HG02938 (cell line): ENCODE results near the gene SPON2.
A peak's percentile ranks its signal among the peaks of the same experiment; 100 is the strongest.

Source experiments
- ATAC-seq: cut with Tn5 transposase; IDR thresholded peaks from one replicate; pipeline ENCODE4 v1.9.1; 2021; ENCODE audit warnings: mild to moderate bottlenecking, moderate library complexity; ENCODE audit not compliant: unreplicated experiment

The SPON2 gene

GRCh38 chr4:1195109-1195671 lies 22.8 kb upstream of the SPON2 start:
- ATAC-seq, result no peak

DNA sequence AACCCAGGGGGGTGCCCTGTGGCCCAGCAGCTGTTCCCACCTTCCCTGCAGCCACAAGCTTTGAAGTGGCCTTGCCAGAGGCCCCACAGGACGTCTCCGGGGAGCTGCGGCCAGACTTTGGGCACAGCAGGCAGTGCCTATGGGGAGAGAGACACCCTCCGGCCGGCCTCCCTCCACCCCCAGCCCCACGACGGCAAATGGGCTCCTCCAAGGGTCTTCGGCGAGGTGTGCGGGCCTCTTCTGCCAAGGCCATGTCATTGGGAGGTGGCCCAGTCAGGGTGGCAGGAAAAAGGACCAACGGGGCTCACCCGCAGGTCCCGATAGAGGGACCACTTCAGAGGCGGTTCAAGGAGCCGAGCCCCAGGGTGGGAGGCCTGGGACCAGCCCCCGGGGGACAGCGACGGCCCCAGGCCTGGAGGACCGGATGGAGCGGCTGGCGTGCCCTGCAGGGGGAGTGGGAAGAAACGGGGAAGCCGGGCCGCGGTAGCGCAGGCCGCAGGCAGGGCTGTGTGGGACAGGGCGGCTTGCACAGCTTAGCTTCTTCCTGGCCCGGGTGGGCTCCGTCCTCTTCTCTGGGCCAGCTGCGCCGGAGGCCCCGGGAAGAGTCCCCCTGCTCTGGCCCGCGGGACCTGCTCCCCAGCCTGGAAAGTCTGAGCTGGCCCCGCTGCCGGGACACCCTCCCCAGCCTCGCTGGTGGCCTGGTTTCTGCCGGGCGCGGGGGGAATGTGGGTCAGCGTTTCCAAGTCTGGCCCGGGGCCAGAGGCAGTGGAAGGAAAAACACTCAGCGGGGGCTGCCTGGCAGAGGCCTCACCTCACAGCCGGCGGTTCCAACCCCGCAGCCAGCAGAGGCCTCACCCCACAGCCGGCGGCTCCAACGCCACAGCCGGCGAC lies 21.9 kb upstream of the SPON2 start:
- no peak for ATAC-seq

GRCh38 chr4:1193206-1194009 lies 21.0 kb upstream of the SPON2 start:
- ATAC-seq, result no peak

DNA sequence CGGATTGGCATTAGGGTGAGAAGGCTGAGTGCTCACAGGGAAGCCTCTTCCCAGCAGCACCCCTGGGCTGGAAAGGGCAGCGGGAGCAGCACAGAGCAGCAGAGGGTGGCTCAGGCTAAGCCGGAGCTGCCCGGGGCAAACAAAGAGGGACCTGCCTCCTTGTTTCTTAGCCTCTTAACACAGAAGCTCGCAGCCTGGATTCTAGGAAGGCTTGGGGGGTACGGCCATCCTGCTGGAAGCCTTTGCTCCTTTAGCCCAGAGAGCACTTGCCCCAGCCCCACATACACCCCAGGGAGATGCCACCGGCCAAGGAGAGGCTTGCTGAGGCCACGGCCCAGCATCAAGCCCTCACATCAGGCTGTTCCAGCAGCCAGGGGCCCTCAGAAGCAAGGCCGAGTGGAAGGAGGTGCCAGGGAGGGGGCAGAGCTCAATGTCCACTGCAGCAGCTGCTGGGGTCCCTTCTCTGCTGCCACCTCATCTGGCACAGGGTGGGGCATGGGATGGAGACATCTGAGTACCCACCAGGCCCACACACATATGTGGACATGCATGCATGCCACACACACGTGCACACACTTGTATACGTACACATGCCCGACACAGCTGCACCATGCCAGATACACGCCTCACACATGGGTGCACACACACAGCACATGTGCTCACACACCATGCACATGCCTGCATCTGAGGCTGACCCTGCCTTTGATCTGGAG lies 20.3 kb upstream of the SPON2 start:
- ATAC-seq, result no peak

- no peak for ATAC-seq
Observed at GRCh38 chr4:1192091-1192492, 19.7 kb upstream of the SPON2 start.

DNA sequence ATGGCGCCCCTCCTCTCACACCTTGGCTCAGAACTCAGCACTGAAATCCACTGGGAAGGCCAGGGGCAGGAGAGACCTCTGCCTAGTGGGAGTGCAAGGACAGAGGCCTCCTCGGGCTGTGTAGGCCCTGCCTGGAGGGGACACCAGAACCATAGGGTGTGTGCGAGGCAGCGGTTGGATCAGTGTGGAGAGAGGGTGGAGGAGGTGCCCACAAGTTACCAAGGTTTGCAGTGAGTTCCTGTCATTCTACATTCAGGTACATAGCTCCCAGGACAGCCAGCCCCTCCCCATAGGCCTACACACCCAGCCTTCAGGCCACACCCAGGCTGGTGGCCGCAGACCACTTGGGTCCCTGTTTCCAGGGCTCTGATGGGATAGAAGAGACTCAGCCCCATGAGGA lies 19.2 kb upstream of the SPON2 start:
- no peak for ATAC-seq

GRCh38 chr4:1187182-1187581 lies 14.8 kb upstream of the SPON2 start:
- no peak for ATAC-seq

GRCh38 chr4:1183985-1184773 lies 11.8 kb upstream of the SPON2 start:
- peak; percentile 69 for ATAC-seq

GRCh38 chr4:1182313-1182712 lies 9.9 kb upstream of the SPON2 start:
- ATAC-seq, result no peak

DNA sequence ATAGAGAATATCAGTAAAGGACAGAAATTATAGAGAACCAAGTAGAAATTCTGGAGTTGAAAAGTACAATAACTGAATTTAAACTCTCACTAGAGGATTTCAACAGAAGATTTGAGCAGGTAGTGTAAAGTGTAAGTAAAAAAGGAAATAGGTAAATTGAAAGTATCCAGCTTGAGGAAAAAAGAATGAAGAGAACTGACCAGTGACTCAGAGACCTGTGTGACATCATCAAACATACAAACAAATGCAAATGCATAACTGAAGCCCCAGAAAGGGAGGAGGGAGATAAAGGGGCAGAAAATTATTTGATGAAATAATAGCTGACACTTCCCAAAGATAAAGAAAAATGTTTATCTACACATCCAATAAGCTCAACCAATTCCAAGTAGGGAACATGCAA lies 8.3 kb upstream of the SPON2 start:
- no peak for ATAC-seq

GRCh38 chr4:1179976-1180375 lies 7.6 kb upstream of the SPON2 start:
- no peak for ATAC-seq

DNA sequence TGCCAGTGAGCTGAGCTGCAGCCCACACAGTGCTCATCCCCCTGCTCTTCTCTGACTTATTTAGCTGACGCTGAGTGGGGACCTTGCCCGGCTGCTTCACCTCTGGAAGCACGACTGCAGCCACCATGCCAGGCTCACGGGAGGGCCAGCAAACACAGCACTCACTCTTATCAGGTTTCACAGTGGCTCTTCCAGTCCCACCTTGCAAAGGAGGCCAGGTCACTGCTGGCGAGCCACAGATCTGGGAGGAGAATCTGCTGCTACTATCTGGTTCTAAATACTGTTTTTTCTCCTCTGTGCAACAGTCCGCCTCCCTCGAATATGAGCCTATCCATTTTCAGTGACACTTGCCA lies 6.7 kb upstream of the SPON2 start:
- no peak for ATAC-seq

DNA sequence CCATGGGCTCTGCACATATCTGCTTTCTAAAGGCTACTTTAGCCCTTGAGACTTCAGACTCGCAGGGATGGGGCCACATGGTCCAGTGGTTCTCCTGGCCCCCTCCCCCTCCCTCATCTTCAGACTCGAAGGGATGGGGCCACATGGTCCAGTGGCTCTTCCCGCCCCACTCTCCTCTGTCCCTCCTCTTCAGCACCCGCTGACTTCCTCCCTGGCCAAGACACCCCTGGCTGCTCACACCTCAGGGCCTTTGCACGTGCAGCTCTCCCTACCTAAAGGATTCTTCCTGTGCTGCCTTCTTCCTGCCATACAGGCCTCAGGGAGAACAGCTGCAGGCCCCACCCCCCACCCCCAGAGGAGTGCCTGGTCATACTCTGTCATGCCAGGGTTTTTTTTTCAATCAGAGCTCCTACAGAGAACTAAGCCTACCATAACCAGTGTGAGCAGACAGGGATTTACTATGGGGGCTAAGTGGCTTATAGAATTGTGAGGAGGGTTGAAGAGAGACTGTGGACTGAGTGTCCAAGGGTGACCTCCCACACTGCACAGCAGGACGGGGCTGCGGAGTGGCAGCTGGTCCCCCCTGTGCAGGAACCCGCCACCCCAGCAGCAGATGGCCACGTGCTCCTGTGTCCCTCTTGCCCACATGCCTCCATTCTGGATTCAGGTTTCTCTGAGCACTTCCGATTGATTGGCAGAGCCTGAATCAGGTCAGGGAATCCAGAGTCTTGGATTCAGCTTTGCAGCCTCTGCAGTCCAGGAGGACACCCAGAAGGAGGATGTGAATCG lies 6.1 kb upstream of the SPON2 start:
- no peak for ATAC-seq

DNA sequence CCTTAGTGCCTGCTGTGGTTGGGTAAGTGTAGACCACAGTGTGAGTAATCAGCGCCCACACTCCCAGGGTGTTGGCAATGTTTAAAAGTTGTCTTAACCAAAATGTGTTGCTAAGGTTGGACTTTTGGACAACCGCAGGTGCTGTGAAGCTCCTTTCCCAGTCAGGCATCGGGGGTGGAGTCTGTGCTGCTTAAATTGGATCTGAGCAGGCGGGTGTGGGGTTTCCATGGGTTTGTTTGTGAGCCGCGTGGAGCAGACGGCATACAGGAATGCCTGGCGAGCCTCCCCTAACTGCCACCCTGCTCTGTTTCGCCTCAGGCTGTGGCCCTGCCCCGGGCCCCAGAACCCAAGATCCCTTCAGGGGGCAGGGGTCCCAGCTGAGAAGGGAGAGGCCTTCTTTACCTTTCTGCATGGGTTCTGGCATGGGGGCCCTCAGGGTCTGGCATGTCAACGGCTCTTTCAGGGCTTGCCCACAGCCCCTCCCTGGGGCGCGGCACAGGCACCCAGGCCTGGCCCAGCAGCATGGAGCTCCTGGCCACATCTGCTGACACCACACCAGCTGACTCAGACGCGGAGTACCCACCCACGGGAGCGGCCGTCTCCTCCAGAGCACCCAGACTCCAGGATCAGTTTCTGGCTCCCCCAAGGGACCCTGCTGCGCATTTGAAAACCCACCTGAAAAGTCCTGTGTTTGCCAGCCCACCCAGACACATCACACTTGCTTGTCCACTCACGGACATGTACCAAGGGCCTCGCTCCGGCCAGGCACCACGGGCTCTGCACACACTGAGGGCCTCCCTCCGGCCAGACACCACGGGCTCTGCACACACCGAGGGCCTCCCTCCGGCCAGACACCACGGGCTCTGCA lies 5.1 kb upstream of the SPON2 start:
- ATAC-seq, result no peak

DNA sequence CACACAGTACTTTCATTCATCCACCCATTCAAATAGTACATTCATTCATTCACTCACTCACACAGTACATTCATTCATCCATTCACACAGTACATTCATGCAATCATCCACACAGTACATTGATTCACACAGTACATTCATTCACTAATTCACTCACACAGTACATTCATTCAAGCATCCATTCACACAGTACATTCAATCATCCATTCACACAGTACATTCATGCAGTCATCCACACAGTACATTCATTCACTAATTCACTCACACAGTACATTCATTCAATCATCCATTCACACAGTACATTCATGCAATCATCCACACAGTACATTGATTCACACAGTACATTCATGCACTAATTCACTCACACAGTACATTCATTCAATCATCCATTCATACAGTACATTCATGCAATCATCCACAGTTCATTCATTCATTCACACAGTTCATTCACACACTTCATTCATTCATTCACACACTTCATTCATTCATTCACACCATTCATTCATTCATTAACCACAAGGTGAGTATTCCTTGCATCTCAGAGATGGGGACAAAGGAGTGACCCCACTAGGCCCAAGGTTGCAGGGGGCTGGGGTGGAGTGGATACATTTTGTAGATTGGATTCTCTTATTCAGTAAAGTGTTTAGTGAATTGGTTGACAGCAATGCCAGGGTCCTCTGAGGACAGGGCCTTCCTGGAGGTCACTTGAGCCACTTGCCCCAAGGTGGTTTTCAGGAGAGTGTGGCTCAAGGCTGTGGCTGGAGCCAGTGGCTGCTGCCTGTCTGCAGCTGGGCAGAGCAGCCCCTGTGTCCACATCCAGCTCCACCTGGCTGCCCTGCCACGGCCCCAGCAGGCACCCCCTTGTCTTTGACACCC lies 4.3 kb upstream of the SPON2 start:
- ATAC-seq, result no peak

GRCh38 chr4:1175635-1176229 lies 3.3 kb upstream of the SPON2 start:
- ATAC-seq, result no peak

DNA sequence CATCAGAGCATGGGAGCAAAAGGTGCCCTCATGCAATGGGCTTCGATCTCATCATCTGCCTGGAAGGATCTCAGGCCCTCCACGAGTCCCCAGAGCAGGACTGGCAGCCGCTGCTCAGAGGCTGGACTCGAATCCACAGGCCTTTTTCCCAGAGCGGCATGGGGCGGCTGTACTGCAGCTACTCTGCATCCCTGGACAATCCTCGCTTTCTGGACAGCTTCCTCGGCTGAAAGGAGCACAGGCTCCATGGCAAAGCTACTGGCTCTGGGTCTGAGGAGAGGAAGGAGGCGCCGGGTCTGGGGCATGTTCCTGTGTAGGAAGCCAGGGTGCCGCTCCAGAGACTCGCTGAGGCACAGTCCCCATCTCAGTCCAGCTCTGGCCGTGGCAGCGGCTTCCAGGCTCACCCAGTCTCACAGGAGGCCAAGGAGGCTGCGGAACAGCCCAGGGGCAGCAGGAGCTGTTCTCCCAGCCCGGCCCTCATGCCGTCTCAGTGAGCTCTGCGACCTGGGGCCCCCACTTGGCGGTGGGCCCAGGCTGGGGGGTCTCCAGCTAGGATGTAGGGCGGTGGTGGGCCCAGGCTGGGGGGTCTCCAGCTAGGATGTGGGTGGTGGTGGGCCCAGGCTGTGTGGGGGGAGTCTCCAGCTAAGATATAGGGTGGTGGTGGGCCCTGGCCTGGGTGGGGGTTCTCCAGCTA lies 2.7 kb upstream of the SPON2 start:
- ATAC-seq, result no peak
